Endodermal cell (in vitro differentiated cells): Measurements from ENCODE around the gene SUPT6H. TPM values are rescaled to one million over a fixed set of nuclear protein-coding genes. Genes with fewer than 3 reads are reported as not detected.

Experiments
- DNase-seq: peaks from one replicate; pipeline ENCODE4 v3.0.0-alpha.2; 2017
- H3K27ac ChIP-seq: 2 replicates; pipeline ENCODE4 v1.5.1; 2013; ENCODE audit warnings: mild to moderate bottlenecking, low read depth, low read length, moderate library complexity
- H3K27me3 ChIP-seq: 2 replicates; pipeline ENCODE4 v1.6.1; 2013; ENCODE audit warnings: mild to moderate bottlenecking, low read length, moderate library complexity; ENCODE audit not compliant: insufficient read depth, control insufficient read depth, poor library complexity, severe bottlenecking
- H3K36me3 ChIP-seq: 2 replicates; pipeline ENCODE4 v1.7.0; 2013; ENCODE audit warnings: mild to moderate bottlenecking, low read length, moderate library complexity; ENCODE audit not compliant: control insufficient read depth, insufficient read depth
- H3K4me1 ChIP-seq: one replicate; pipeline ENCODE4 v1.7.0; 2013; ENCODE audit warnings: low read length; ENCODE audit not compliant: control insufficient read depth, insufficient read depth
- H3K4me3 ChIP-seq: 2 replicates; pipeline ENCODE4 v1.5.1; 2013; ENCODE audit warnings: mild to moderate bottlenecking, low read length, moderate library complexity
- H3K9ac ChIP-seq: 2 replicates; pipeline ENCODE4 v1.6.1; 2013; ENCODE audit warnings: mild to moderate bottlenecking, low read length, moderate library complexity; ENCODE audit not compliant: poor library complexity, severe bottlenecking; ENCODE audit errors: extremely low read depth
- H3K9me3 ChIP-seq: 2 replicates; pipeline ENCODE4 v1.6.1; 2013; ENCODE audit warnings: mild to moderate bottlenecking, low read length, moderate library complexity; ENCODE audit not compliant: control insufficient read depth
- H3K27ac Mint-ChIP-seq: 2 replicates; pipeline ENCODE4 v1.8.0; 2020; ENCODE audit warnings: mixed read lengths
- H3K27me3 Mint-ChIP-seq: 2 replicates; pipeline ENCODE4 v1.8.0; 2021; ENCODE audit warnings: mild to moderate bottlenecking, mixed read lengths; ENCODE audit not compliant: insufficient read depth
- H3K36me3 Mint-ChIP-seq: 2 replicates; pipeline ENCODE4 v1.8.0; 2020; ENCODE audit warnings: low read depth, mixed read lengths
- H3K4me1 Mint-ChIP-seq: 2 replicates; pipeline ENCODE4 v1.8.0; 2020; ENCODE audit warnings: mixed read lengths
- H3K4me3 Mint-ChIP-seq: 2 replicates; pipeline ENCODE4 v1.8.0; 2020; ENCODE audit warnings: mild to moderate bottlenecking, moderate library complexity, mixed read lengths
- H3K9me3 Mint-ChIP-seq: 2 replicates; pipeline ENCODE4 v1.8.0; 2020; ENCODE audit warnings: mild to moderate bottlenecking, mixed read lengths
- WGBS, 2 experiments: methylation state at CpG; one replicate each; pipeline versions ENCODE4 v1.1.5 to v1.1.7; 2013; ENCODE audit warnings: missing lambda C conversion rate in 2 of 2, mixed read lengths in 1 of 2; ENCODE audit not compliant: insufficient coverage in 1 of 2, insufficient read length in 1 of 2; 5-methylcytosine and 5-hydroxymethylcytosine counted together
- total RNA-seq, 2 donors: library from RNA; stranded (reverse); fragmentation: NEBNext Ultra II Directional in 1 of 2; extraction: Animal tissue kit (Norgen Biotek cat#: 25700) in 1 of 2; gene quantifications; 2 replicates in 1 of 2; 3 replicates in 1 of 2; pipeline ENCODE4 v1.2.1, GENCODE V29; 2021
- TF ChIP-seq, protein P1 (sequence below): fragments of 200-600 bp; sonication (generic); conservative IDR thresholded peaks from 2 replicates; pipeline ENCODE4 v1.5.0; 2021; ENCODE audit warnings: antibody characterized with exemption, mild to moderate bottlenecking

Gene SUPT6H
- total RNA-seq, 2 donors from 2014 or later: 54.4 to 72.1 TPM

GRCh38 chr17:28705074-28705659 lies 43.2 kb downstream of the SUPT6H start:
- peaks cover 3% of the 10 kb centered on the region for H3K4me1 ChIP-seq
- TF ChIP-seq, protein P1, sequence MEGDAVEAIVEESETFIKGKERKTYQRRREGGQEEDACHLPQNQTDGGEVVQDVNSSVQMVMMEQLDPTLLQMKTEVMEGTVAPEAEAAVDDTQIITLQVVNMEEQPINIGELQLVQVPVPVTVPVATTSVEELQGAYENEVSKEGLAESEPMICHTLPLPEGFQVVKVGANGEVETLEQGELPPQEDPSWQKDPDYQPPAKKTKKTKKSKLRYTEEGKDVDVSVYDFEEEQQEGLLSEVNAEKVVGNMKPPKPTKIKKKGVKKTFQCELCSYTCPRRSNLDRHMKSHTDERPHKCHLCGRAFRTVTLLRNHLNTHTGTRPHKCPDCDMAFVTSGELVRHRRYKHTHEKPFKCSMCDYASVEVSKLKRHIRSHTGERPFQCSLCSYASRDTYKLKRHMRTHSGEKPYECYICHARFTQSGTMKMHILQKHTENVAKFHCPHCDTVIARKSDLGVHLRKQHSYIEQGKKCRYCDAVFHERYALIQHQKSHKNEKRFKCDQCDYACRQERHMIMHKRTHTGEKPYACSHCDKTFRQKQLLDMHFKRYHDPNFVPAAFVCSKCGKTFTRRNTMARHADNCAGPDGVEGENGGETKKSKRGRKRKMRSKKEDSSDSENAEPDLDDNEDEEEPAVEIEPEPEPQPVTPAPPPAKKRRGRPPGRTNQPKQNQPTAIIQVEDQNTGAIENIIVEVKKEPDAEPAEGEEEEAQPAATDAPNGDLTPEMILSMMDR: no peak
- H3K27me3 Mint-ChIP-seq: no peaks in the 10 kb centered on the region
- H3K4me3 ChIP-seq: no peak overlapping the region
- H3K36me3 ChIP-seq: peaks cover 33% of the 10 kb centered on the region
- DNase-seq: no peak
- no peaks in the 10 kb centered on the region for H3K27me3 ChIP-seq
- H3K27ac ChIP-seq: no peak overlapping the region
- H3K9me3 ChIP-seq: no peaks in the 10 kb centered on the region
- H3K9me3 Mint-ChIP-seq: no peaks in the 10 kb centered on the region
- H3K4me1 Mint-ChIP-seq: peaks cover 17% of the 10 kb centered on the region
- WGBS, 2 experiments: 81 to 84% methylated on average over 3 to 5 of the region's 5 CpGs
- peak overlapping the region; percentile 86 for H3K27ac Mint-ChIP-seq
- no peak overlapping the region for H3K9ac ChIP-seq
- H3K36me3 Mint-ChIP-seq: peaks cover 33% of the 10 kb centered on the region
- no peak overlapping the region for H3K4me3 Mint-ChIP-seq

- Histone ChIP-seq H3K4me3 (no peak overlapping the region), H3K36me3 (peaks cover 26% of the 10 kb centered on the region), H3K27me3 (no peaks in the 10 kb centered on the region), H3K4me1 (peaks cover 3% of the 10 kb centered on the region), H3K27ac (no peak overlapping the region), H3K9ac (no peak overlapping the region), H3K9me3 (no peaks in the 10 kb centered on the region)
- DNase-seq: no peak
- Mint-ChIP-seq H3K27me3 (no peaks in the 10 kb centered on the region), H3K4me3 (no peak overlapping the region), H3K9me3 (no peaks in the 10 kb centered on the region), H3K4me1 (peaks cover 17% of the 10 kb centered on the region), H3K36me3 (peaks cover 30% of the 10 kb centered on the region), H3K27ac (peak overlapping the region; percentile 86)
- WGBS, 2 experiments: 81 to 88% methylated on average over 3 to 10 of the region's 10 CpGs
- TF ChIP-seq, protein P1: no peak
Measured at GRCh38 chr17:28705728-28706334, 43.8 kb downstream of the SUPT6H start.

- Mint-ChIP-seq H3K9me3 (no peaks in the 10 kb centered on the region), H3K4me3 (no peak overlapping the region), H3K4me1 (peaks cover 17% of the 10 kb centered on the region), H3K27ac (no peak overlapping the region), H3K36me3 (peaks cover 22% of the 10 kb centered on the region), H3K27me3 (no peaks in the 10 kb centered on the region)
- H3K27ac ChIP-seq: no peak overlapping the region
- no peaks in the 10 kb centered on the region for H3K27me3 ChIP-seq
- no peak overlapping the region for H3K4me3 ChIP-seq
- TF ChIP-seq, protein P1: peak; percentile 24
- DNase-seq: no peak
- no peak overlapping the region for H3K9ac ChIP-seq
- 78 to 86% methylated on average over 3 to 4 of the region's 7 CpGs for WGBS, 2 experiments
- H3K4me1 ChIP-seq: peaks cover 3% of the 10 kb centered on the region
- H3K36me3 ChIP-seq: peaks cover 17% of the 10 kb centered on the region
- no peaks in the 10 kb centered on the region for H3K9me3 ChIP-seq
Measured at GRCh38 chr17:28706471-28707338, 44.7 kb downstream of the SUPT6H start.
